HG02870 (cell line): ENCODE measurements around the gene PAFAH2.

ENCODE experiments used
- ATAC-seq: cut with Tn5 transposase; IDR thresholded peaks from one replicate; pipeline ENCODE4 v1.9.1; 2021; ENCODE audit warnings: mild to moderate bottlenecking, moderate library complexity; ENCODE audit not compliant: unreplicated experiment

The PAFAH2 gene

DNA sequence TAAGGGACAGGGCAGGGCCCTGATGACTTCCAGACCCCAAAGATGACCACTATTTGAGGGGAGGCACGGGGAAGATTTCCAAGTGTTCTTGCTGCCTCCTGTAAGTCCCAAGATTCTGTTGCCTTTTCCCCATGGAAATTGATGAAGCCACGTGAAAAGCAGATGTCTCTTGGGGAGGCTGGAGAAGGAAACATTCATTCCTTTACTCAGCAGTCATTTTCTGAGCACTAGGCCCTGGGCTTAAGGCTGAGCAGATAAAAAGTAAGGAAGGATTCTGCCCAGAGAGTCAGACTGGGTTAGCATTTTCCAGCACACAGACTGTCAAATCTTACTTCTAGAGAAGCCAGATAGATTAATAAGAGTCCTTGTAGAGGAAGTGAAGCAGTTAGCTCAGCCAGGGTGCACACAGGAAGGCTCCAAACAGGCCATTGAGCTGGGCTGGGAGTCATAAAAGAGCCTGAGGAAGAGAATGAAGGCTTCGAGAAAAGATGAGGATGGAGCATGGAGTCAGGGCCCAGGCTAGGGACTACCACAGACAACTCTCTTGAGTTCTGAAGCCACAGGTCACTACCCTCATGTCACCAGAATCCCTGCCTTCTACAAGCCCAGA is 33.9 kb upstream of the PAFAH2 start:
- ATAC-seq = no peak

DNA sequence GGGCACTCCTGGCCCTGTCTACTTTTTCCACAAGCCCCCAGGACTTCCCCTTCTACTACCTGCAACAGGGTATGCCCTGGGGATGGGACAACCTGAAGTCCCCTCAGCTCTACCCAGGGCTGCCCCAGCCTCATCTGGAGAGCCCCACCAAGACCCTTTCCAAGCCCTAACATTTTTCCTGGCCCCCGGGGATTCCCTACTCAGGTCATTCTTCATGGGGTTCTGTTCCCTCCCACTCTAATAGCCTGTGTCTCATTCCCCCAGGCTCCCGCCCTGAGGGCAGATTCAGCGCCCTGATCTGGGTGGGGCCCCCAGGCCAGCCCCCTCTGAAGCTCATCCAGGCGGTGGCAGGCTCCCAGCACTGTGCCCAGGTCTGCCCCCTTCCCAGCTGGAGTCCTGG is 33.3 kb upstream of the PAFAH2 start:
- ATAC-seq = no peak

GRCh38 chr1:26029864-26030481 is 32.1 kb upstream of the PAFAH2 start:
- ATAC-seq = no peak

- ATAC-seq = no peak
Measured at GRCh38 chr1:26029054-26029863, 31.4 kb upstream of the PAFAH2 start.

- ATAC-seq = no peak
Measured at GRCh38 chr1:26028490-26028980, 30.7 kb upstream of the PAFAH2 start.

GRCh38 chr1:26027716-26028489 is 30.0 kb upstream of the PAFAH2 start:
- no peak for ATAC-seq

DNA sequence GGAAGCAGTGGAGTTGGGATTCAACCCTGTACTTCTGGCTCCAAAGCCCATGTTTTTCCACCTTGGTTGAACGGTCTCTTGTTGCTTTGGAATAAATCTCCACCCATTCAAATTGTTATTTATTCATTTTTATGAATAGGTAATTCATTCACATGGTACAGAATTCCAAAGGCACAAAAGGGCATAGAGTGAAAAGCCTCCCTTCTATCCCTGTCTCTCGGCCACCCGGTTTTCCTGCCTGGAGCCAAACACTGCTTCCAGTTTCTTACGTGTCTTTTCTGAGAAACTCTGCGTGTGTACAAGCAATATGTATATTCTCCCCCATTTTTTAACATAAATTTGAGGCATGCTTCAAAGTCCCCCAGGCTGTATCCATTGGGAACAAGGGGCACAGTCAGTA is 27.7 kb upstream of the PAFAH2 start:
- ATAC-seq = no peak

- no peak for ATAC-seq
Measured at GRCh38 chr1:26025060-26025459, 27.2 kb upstream of the PAFAH2 start.

- no peak for ATAC-seq
Measured at GRCh38 chr1:26023826-26024225, 26.0 kb upstream of the PAFAH2 start.

- ATAC-seq = no peak
Measured at GRCh38 chr1:26023009-26023408, 25.1 kb upstream of the PAFAH2 start.

- ATAC-seq = no peak
Measured at GRCh38 chr1:26022404-26022779, 24.5 kb upstream of the PAFAH2 start.

- no peak for ATAC-seq
Measured at GRCh38 chr1:26021647-26022403, 24.0 kb upstream of the PAFAH2 start, which contains the start of gene EXTL1. Gene EXTL1, plus strand, starts transcription at chr1:26021775. Its CDS starts 872 bp downstream, at chr1:26022647.

DNA sequence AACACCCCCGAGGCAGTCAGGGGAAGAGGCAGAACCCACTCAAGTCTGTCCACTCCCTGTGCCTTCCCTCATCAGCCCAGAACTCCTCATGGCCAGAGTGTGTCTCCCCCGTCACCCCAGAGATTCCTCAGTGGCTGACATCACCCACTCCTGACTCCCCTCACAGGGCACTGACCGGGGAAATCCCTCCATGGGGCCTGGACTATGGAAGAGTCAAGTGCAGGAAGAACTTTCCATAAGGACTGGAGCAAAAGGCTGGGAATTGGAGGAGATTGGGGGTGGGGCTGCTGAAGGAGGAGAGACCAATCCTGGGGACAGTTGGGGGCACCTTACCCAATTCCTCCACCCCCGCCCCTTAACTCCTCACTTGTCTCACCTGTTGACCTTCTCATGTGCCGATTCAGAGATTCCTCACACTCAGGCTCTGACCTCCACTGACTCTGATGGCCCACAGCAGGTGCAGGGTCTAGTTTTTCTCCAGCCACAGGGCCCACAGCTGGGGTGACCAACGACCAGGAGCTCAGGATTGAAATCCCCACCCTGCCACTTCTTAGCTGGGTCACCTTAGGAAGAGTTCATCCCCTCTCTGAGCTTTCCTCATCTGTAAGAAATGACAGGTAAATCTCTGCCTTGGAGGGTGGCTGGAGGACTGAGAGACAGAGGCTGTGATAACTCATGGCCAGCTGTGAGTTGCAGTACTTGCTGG is 23.2 kb upstream of the PAFAH2 start:
- ATAC-seq = no peak

DNA sequence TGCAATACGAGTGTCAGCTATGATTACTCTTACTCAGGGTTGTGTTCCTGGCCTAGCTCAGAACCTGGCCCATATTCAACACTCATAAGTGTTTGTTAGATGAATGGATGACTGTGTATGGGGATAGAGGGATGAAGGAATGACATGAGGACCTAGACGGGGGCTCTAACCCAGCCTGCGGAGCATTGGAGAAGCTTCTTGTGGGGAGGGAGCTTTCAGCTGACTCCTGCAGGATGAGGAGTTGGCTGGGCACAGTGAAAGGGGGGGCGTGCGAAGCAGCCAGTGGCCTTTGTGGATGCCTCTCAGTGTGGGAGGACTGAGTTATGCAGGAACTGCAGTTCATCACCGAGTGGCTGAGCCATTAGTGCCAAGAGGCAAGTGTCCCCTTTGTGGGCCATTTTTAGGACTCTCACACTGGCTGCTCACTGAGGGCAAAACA is 22.5 kb upstream of the PAFAH2 start:
- ATAC-seq = no peak

DNA sequence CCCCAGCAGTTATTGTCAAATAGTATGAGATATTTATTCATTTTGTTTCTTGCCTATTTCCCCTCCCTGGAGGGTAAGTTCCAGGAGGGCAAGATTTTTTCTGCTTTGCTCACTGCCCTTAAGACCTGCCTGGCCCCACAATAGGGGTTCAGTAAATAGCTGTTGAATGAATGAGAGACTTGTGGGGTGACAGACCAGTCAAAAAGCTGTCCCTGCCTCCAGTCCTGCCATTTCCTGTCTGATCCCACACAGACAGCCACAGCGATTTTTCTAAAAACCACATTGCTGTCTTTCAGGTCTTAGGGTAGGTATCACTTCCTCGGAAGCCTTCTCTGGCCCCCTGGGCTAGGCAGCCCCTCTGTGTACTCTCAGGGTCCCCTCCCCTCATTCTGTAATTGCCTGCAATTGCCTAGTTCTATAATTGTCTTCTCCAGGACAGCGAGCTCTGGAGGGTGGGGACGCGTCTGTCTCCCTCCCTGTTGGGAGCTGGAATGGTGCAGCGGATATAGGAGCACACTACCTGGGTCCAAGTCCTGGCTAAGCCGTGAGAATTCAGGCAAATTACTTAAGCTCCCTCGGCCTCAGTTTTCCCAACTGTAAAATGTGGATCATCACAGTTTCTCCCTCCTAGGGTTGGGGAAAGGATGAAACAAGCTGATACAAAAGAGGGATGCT is 21.9 kb upstream of the PAFAH2 start:
- ATAC-seq = no peak

DNA sequence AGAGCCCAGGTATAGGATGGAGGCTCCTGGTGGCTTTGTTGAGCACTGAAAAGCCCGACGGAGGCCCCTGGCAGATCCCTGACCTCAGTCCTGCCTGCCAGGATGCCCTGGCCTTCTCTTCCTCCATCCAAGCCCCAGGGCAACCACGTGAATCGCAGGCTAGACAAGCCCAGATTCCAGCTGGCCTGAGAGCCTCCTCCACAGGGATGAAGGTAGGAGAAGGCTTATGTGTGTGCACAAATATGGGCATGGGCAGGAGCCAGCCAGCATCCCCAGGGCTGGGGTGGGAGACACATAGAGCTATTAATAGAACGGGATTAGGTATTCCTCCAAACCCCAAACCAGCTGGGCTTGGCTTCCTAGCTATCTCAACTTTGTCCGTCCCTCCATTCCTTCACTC is 19.7 kb upstream of the PAFAH2 start:
- no peak for ATAC-seq

DNA sequence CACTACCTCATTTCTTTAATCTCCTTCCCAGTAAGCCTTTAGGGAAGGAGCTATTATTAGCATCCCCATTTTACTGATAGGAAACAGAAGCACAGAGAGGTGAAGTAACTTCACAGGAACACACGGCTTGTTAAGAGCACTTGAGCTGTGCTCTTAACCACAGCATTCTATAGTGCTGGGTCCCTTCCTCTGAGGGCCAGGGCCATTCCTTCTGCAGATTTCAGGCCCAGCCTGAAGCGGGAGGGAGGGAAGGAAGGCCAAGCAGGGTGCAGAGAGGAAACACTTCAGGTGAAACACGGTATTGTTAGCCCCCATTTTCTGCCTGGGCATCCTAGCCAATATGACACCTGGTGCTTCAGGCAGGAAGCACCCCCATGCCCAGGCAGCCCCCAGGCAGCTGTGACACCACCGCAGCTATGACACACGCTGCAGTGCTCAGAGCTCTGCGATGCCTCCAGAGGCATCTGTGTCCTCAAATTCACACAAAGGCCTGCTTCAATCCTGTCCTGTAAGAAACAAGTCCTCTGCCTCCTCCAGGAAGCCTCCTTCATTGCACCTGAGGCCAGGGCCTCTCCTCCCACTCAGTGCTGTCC is 19.2 kb upstream of the PAFAH2 start:
- ATAC-seq = no peak

- ATAC-seq = no peak
Measured at GRCh38 chr1:26016258-26016952, 18.5 kb upstream of the PAFAH2 start.
